Left lung (tissue), 10 donors: ENCODE data around the gene PTH1R. TPM values are rescaled to one million over a fixed set of nuclear protein-coding genes. Genes with fewer than 3 reads are reported as not detected.

ENCODE experiments used
- ATAC-seq: fragments of 200-7000 bp; cut with Tn5 transposase; one replicate; pipeline ENCODE4 v1.9.1; 2020; ENCODE audit warnings: moderate library complexity
- DNase-seq, 4 donors: peaks; one replicate each; pipeline ENCODE4 v3.0.0-alpha.2; 2013 to 2020
- H3K27ac ChIP-seq, 2 donors: fragments of 200-600 bp; sonication (generic) in 1 of 2; one replicate each; pipeline versions ENCODE4 v1.5.0 to v1.8.0; 2020 to 2021
- H3K27me3 ChIP-seq, 2 donors: fragments of 200-600 bp; sonication (generic) in 1 of 2; one replicate each; pipeline versions ENCODE4 v1.5.0 to v1.8.0; 2020 to 2021
- H3K36me3 ChIP-seq, 2 donors: fragments of 200-600 bp; sonication (generic) in 1 of 2; one replicate each; pipeline versions ENCODE4 v1.5.0 to v1.8.0; 2020 to 2021
- H3K4me1 ChIP-seq, 2 donors: fragments of 200-600 bp; one replicate each; pipeline ENCODE4 v1.8.0; 2021
- H3K4me3 ChIP-seq, 2 donors: fragments of 200-600 bp; sonication (generic) in 1 of 2; one replicate each; pipeline versions ENCODE4 v1.5.0 to v1.8.0; 2020 to 2021; ENCODE audit warnings: mild to moderate bottlenecking in 1 of 2
- H3K9me3 ChIP-seq, 2 donors: fragments of 200-600 bp; sonication (generic) in 1 of 2; one replicate each; pipeline versions ENCODE4 v1.5.0 to v1.8.0; 2020 to 2021
- intact Hi-C, 2 donors: fragments of 100-400 bp; cut with DNase I; formaldehyde crosslinking; loops; one replicate each; pipeline versions ENCODE4 v1.11.2 to v1.14.2; 2022
- polyA plus RNA-seq, 6 donors: library from polyadenylated mRNA; unstranded; fragments of 120-200 nt; gene quantifications; one replicate each; pipeline ENCODE4 v1.2.1, GENCODE V29; 2013; ENCODE audit not compliant: insufficient read length in 6 of 6
- total RNA-seq, 2 donors: library from RNA; stranded (reverse); fragmentation: NEBNext Ultra II Directional; extraction: Animal tissue kit (Norgen Biotek cat#: 25700); gene quantifications; one replicate each; pipeline ENCODE4 v1.2.1, GENCODE V29; 2021
- TF ChIP-seq, protein P1 (sequence below), 2 donors: fragments of 200-600 bp; sonication (generic) in 1 of 2; IDR thresholded peaks; one replicate each; pipeline versions ENCODE4 v1.5.0 to v1.8.0; 2021; ENCODE audit warnings: antibody characterized with exemption in 2 of 2
- donor health status: DM: no; HTN: yes; CAD: no.
- donor health status: DM: no; HTN: no; CAD: no.

PTH1R gene
- total and polyA plus RNA-seq, 8 donors: 12.0 to 131 (median 73.6) TPM

- H3K27ac ChIP-seq: peak overlapping the region; percentile 81 to 93
- H3K4me1 ChIP-seq: peaks cover 48 to 92% of the 10 kb centered on the region in 2 donors
- H3K36me3 ChIP-seq: no peaks in the 10 kb centered on the region
- intact Hi-C loops: no loop called here
- TF ChIP-seq, protein P1, sequence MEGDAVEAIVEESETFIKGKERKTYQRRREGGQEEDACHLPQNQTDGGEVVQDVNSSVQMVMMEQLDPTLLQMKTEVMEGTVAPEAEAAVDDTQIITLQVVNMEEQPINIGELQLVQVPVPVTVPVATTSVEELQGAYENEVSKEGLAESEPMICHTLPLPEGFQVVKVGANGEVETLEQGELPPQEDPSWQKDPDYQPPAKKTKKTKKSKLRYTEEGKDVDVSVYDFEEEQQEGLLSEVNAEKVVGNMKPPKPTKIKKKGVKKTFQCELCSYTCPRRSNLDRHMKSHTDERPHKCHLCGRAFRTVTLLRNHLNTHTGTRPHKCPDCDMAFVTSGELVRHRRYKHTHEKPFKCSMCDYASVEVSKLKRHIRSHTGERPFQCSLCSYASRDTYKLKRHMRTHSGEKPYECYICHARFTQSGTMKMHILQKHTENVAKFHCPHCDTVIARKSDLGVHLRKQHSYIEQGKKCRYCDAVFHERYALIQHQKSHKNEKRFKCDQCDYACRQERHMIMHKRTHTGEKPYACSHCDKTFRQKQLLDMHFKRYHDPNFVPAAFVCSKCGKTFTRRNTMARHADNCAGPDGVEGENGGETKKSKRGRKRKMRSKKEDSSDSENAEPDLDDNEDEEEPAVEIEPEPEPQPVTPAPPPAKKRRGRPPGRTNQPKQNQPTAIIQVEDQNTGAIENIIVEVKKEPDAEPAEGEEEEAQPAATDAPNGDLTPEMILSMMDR (IDR thresholded peaks at IDR 0.05): no peak
- DNase-seq (peak in 1 of 4 donors; percentile 82), ATAC-seq (peak; percentile 12)
- H3K4me3 ChIP-seq: no peak overlapping the region
- H3K27me3 ChIP-seq: no peaks in the 10 kb centered on the region
- no peaks in the 10 kb centered on the region for H3K9me3 ChIP-seq
Observed at GRCh38 chr3:46946856-46947545, 69.5 kb downstream of the PTH1R start.

- no peaks in the 10 kb centered on the region for H3K9me3 ChIP-seq
- H3K4me3 ChIP-seq: no peak overlapping the region
- no peak for DNase-seq
- H3K4me1 ChIP-seq: peaks cover 48 to 97% of the 10 kb centered on the region in 2 donors
- peak overlapping the region; percentile 81 to 93 for H3K27ac ChIP-seq
- intact Hi-C loops: no loop called here
- no peak for ATAC-seq
- H3K27me3 ChIP-seq: no peaks in the 10 kb centered on the region
- TF ChIP-seq, protein P1 (IDR thresholded peaks at IDR 0.05): no peak
- no peaks in the 10 kb centered on the region for H3K36me3 ChIP-seq
Observed at GRCh38 chr3:46947546-46947901, 70.0 kb downstream of the PTH1R start.

DNA sequence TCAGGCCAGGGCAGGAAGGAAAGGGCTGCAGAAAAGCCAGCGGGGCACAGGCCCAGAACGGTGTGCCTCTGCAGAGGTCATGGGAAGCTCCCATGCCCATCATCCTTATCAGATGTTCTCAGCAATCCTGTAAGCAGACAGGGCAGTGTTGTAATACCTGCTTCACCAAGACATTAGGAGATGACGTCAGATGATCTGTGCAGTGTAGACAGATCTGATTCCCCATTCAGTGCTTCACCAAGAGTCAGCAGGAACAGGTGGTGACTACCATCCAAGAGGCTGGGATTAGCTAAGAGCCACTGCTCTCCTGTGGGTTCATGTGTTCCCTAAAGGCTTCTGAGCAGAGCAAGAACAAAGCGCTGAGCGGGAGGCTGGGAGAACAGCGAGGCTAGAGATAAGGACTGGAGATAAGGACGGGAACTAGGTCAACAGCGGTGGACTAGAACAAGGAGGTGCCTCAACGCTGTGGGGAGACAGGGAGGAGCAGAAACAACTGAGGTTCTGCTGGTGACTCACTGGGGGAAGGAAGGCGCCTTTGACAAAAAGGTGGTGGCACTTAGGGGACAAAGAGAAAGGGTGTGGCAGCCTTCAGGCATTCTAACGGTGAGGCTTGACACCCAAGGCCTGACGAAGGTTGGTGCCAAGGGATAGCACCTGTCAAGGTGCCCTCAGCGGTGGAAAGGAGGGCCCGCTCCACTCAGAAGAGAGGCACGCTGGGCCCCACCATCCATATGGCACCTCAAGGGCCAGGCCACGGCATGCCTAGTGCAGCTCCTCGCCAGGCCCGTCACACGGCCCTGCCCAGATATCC, 70.7 kb downstream of the PTH1R start:
- H3K4me1 ChIP-seq: peaks cover 48 to 99% of the 10 kb centered on the region in 2 donors
- H3K9me3 ChIP-seq: no peaks in the 10 kb centered on the region
- H3K27ac ChIP-seq: peak overlapping the region; percentile 81 to 93
- intact Hi-C loops: no loop called here
- H3K36me3 ChIP-seq: no peaks in the 10 kb centered on the region
- peak in 2 of 4 donors; percentile 81 for DNase-seq
- TF ChIP-seq, protein P1 (IDR thresholded peaks at IDR 0.05): no peak
- H3K4me3 ChIP-seq: no peak overlapping the region
- ATAC-seq: peak; percentile 66
- H3K27me3 ChIP-seq: no peaks in the 10 kb centered on the region

DNA sequence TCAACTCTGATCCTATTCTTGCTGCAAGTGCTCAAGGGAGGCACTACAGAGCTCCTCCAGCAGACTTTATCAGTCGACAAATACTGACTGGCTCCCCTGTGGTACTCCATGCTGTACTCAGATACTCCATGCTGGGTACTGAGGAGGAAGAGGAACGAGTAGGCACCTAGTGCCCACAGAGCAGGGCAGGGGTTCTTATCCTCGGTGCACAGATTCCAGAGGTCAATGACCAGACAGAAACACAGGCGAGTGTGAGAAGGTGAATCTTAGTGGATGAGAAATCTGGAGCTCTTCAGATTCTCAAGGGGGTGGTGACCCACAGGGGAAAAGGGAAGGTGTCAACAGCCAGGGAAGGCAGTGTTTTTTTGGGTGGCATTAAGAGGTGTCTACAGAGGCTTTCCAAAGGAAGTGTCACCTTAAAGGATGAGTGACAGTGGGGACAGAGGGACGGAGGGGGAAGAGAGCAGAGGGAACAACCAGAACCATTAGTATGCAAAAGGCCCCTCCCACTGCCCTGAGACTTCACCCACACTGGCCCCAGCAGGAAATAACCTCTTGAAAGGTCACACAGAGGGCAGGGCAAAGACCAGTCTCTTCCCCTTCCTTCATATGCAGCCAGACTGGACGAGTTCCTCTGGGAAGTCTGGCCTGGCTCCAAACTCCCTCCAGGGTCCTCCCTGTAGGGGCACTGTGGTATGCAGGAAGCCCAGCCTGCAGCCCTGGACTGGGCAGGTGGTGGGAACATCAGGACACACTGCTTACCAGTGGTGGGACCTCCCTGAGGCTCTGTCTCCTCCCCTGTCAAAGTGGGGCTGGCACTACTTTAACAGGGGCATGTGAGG, 71.5 kb downstream of the PTH1R start:
- TF ChIP-seq, protein P1 (IDR thresholded peaks at IDR 0.05): no peak
- no peaks in the 10 kb centered on the region for H3K36me3 ChIP-seq
- ATAC-seq (peak; percentile 44), DNase-seq (peak in 2 of 4 donors; percentile 79)
- no peaks in the 10 kb centered on the region for H3K27me3 ChIP-seq
- peak overlapping the region; percentile 81 to 93 for H3K27ac ChIP-seq
- peaks cover 48 to 99% of the 10 kb centered on the region in 2 donors for H3K4me1 ChIP-seq
- no peaks in the 10 kb centered on the region for H3K9me3 ChIP-seq
- H3K4me3 ChIP-seq: no peak overlapping the region
- intact Hi-C loops: no loop called here
